Measurements from ENCODE around the gene XRCC3. TPM values are rescaled to one million over a fixed set of nuclear protein-coding genes. Genes with fewer than 3 reads are reported as not detected.
A peak's percentile ranks its signal among the peaks of the same experiment; 100 is the strongest.

The XRCC3 gene
- total RNA-seq, 1 donor from 2014 or later: 5.2 TPM

DNA sequence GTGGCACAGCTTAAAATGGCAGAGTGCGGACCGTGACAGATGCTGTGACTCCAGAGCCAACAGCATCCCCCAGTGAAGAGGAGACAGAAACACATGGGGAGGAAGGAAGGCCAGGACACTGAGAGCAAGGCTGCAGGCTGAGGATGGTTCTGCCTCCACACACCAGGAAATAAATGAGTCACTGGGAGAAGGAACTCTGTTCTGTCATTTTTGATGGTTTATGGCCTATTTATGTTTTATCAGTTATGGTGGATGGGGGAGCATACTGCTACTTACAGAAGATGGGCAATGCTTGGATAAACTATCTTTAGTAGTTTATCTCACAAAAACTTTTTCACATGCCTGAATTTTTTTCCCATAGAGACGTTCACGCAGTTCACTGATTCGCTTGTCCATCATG, 34.2 kb upstream of the XRCC3 start:
- Mint-ChIP-seq H3K4me3 (ENCODE audit: unreplicated experiment) (no peak overlapping the region), H3K27ac (ENCODE audit: unreplicated experiment) (no peak overlapping the region), H3K4me1 (ENCODE audit: low read depth, unreplicated experiment) (peaks cover 7% of the 10 kb centered on the region), H3K36me3 (ENCODE audit: low read depth, unreplicated experiment) (peaks cover 4% of the 10 kb centered on the region), H3K9me3 (ENCODE audit: unreplicated experiment) (no peaks in the 10 kb centered on the region), H3K27me3 (ENCODE audit: low read depth, unreplicated experiment) (no peaks in the 10 kb centered on the region)
- peaks cover 9% of the 10 kb centered on the region for H3K4me1 ChIP-seq (ENCODE audit: insufficient read depth, low read length)
- H2AFZ ChIP-seq (ENCODE audit: low read depth, low read length): no peak overlapping the region
- FAIRE-seq (peak; percentile 29), DNase-seq (ENCODE audit: low read depth) (no peak)
- H3K79me2 ChIP-seq (ENCODE audit: insufficient read depth, low read length): no peaks in the 10 kb centered on the region
- H3K36me3 ChIP-seq (ENCODE audit: insufficient read depth, low read length): no peaks in the 10 kb centered on the region
- no peak overlapping the region for H3K9ac ChIP-seq (ENCODE audit: low read length)
- no peak overlapping the region for H3K4me3 ChIP-seq (ENCODE audit: insufficient read depth, low read depth, low read length)
- H3K4me2 ChIP-seq (ENCODE audit: low read length): no peak overlapping the region
- H4K20me1 ChIP-seq (ENCODE audit: insufficient read depth, low read length): no peaks in the 10 kb centered on the region
- no peak overlapping the region for H3K27ac ChIP-seq (ENCODE audit: low read depth, low read length)
- no peaks in the 10 kb centered on the region for H3K9me3 ChIP-seq (ENCODE audit: insufficient read depth, low read depth, low read length)
- H3K27me3 ChIP-seq (ENCODE audit: insufficient read depth, low read length): no peaks in the 10 kb centered on the region
- TF ChIP-seq, protein P1, sequence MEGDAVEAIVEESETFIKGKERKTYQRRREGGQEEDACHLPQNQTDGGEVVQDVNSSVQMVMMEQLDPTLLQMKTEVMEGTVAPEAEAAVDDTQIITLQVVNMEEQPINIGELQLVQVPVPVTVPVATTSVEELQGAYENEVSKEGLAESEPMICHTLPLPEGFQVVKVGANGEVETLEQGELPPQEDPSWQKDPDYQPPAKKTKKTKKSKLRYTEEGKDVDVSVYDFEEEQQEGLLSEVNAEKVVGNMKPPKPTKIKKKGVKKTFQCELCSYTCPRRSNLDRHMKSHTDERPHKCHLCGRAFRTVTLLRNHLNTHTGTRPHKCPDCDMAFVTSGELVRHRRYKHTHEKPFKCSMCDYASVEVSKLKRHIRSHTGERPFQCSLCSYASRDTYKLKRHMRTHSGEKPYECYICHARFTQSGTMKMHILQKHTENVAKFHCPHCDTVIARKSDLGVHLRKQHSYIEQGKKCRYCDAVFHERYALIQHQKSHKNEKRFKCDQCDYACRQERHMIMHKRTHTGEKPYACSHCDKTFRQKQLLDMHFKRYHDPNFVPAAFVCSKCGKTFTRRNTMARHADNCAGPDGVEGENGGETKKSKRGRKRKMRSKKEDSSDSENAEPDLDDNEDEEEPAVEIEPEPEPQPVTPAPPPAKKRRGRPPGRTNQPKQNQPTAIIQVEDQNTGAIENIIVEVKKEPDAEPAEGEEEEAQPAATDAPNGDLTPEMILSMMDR (IDR thresholded peaks at IDR 0.05; ENCODE audit: insufficient read depth, low read depth, low read length): no peak
- TF ChIP-seq EZH2 (IDR thresholded peaks at IDR 0.05; ENCODE audit: insufficient read depth, low read length): no peak

DNA sequence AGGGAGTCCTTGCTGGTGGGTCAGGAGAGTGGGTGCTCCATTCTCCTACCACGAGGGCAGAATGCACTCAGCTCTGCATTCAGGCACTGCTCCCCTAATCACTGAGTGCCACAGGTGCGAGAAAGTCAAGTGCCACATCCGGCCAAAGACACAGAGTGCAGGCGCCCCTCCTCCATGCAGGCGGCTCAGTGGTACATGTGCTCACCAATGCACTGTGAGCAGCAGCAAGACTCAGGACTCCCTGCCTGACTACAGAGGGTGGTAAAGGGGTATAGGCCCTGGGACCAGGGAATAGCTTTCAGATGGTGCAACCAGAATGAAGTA, 33.2 kb upstream of the XRCC3 start:
- H3K4me3 Mint-ChIP-seq (ENCODE audit: unreplicated experiment): no peak overlapping the region
- DNase-seq (ENCODE audit: low read depth): no peak
- peaks cover 4% of the 10 kb centered on the region for H3K36me3 Mint-ChIP-seq (ENCODE audit: low read depth, unreplicated experiment)
- H3K4me3 ChIP-seq (ENCODE audit: insufficient read depth, low read depth, low read length): no peak overlapping the region
- H2AFZ ChIP-seq (ENCODE audit: low read depth, low read length): no peak overlapping the region
- peaks cover 9% of the 10 kb centered on the region for H3K4me1 ChIP-seq (ENCODE audit: insufficient read depth, low read length)
- no peak overlapping the region for H3K27ac ChIP-seq (ENCODE audit: low read depth, low read length)
- no peaks in the 10 kb centered on the region for H3K27me3 Mint-ChIP-seq (ENCODE audit: low read depth, unreplicated experiment)
- no peak for FAIRE-seq
- TF ChIP-seq, protein P1 (IDR thresholded peaks at IDR 0.05; ENCODE audit: insufficient read depth, low read depth, low read length): no peak
- TF ChIP-seq EZH2 (IDR thresholded peaks at IDR 0.05; ENCODE audit: insufficient read depth, low read length): no peak
- H3K9ac ChIP-seq (ENCODE audit: low read length): no peak overlapping the region
- no peaks in the 10 kb centered on the region for H3K27me3 ChIP-seq (ENCODE audit: insufficient read depth, low read length)
- peaks cover 7% of the 10 kb centered on the region for H3K4me1 Mint-ChIP-seq (ENCODE audit: low read depth, unreplicated experiment)
- H3K9me3 Mint-ChIP-seq (ENCODE audit: unreplicated experiment): no peaks in the 10 kb centered on the region
- H3K4me2 ChIP-seq (ENCODE audit: low read length): no peak overlapping the region
- no peaks in the 10 kb centered on the region for H3K36me3 ChIP-seq (ENCODE audit: insufficient read depth, low read length)
- H3K79me2 ChIP-seq (ENCODE audit: insufficient read depth, low read length): no peaks in the 10 kb centered on the region
- no peaks in the 10 kb centered on the region for H3K9me3 ChIP-seq (ENCODE audit: insufficient read depth, low read depth, low read length)
- H3K27ac Mint-ChIP-seq (ENCODE audit: unreplicated experiment): no peak overlapping the region
- H4K20me1 ChIP-seq (ENCODE audit: insufficient read depth, low read length): no peaks in the 10 kb centered on the region

DNA sequence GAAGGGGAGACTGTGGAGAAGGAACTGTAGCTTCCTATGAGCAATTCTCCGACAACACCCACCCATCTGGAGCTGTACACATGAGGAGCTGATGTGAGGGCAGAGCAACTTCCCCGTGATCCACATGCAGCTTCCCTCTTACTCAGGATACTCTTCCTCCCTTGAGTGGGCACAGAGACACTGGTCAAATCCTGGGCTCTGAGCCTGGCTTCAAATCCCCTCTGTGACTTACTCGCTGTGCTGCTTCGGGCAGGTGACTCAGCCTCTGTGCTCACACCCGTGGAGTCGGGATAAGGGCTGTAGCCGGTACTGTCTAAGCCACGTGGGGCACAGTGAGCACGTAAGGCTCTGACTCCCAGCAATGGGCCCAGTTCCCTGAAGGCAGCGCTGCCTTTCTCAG, 31.4 kb upstream of the XRCC3 start:
- H3K9ac ChIP-seq (ENCODE audit: low read length): no peak overlapping the region
- H3K9me3 Mint-ChIP-seq (ENCODE audit: unreplicated experiment): no peaks in the 10 kb centered on the region

More for the DNA sequence above, 31.4 kb upstream of the XRCC3 start:
- H3K36me3 Mint-ChIP-seq (ENCODE audit: low read depth, unreplicated experiment): peaks cover 6% of the 10 kb centered on the region
- no peak overlapping the region for H3K4me3 Mint-ChIP-seq (ENCODE audit: unreplicated experiment)
- Histone ChIP-seq H3K9me3 (ENCODE audit: insufficient read depth, low read depth, low read length) (no peaks in the 10 kb centered on the region), H4K20me1 (ENCODE audit: insufficient read depth, low read length) (no peaks in the 10 kb centered on the region), H3K36me3 (ENCODE audit: insufficient read depth, low read length) (no peaks in the 10 kb centered on the region), H3K27me3 (ENCODE audit: insufficient read depth, low read length) (no peaks in the 10 kb centered on the region), H2AFZ (ENCODE audit: low read depth, low read length) (no peak overlapping the region), H3K4me3 (ENCODE audit: insufficient read depth, low read depth, low read length) (no peak overlapping the region), H3K27ac (ENCODE audit: low read depth, low read length) (no peak overlapping the region), H3K4me1 (ENCODE audit: insufficient read depth, low read length) (peaks cover 9% of the 10 kb centered on the region), H3K4me2 (ENCODE audit: low read length) (no peak overlapping the region), H3K79me2 (ENCODE audit: insufficient read depth, low read length) (no peaks in the 10 kb centered on the region)
- H3K27me3 Mint-ChIP-seq (ENCODE audit: low read depth, unreplicated experiment): no peaks in the 10 kb centered on the region
- no peak for FAIRE-seq
- H3K4me1 Mint-ChIP-seq (ENCODE audit: low read depth, unreplicated experiment): peaks cover 12% of the 10 kb centered on the region
- DNase-seq (ENCODE audit: low read depth): peak; percentile 71
- TF ChIP-seq EZH2 (IDR thresholded peaks at IDR 0.05; ENCODE audit: insufficient read depth, low read length): no peak
- TF ChIP-seq, protein P1 (IDR thresholded peaks at IDR 0.05; ENCODE audit: insufficient read depth, low read depth, low read length): no peak
- no peak overlapping the region for H3K27ac Mint-ChIP-seq (ENCODE audit: unreplicated experiment)
